Measurements from ENCODE around the gene BRF1.

The BRF1 gene

DNA sequence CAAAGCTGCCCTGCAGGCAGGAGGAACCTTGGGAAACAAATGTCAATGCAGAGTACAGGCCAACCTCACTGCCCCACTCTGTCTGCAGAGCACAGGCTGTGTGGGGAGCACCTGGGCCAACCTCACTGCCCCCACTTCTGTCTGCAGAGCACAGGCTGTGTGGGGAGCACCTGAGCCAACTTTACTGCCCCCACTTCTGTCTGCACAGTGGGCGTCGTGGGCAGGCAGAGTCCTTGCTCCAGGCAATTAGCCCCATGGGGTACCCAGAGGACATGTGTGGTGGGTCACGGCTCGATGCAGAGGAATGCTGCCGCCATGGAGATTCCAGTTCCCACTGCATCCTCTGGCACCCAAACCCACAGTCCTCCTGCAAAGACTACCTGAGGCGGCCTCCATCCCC lies 26.2 kb downstream of the BRF1 start:
- no peak overlapping the region for H3K9ac ChIP-seq (ENCODE audit: low read length)
- H3K27me3 ChIP-seq (ENCODE audit: control insufficient read depth, insufficient read depth, low read length) = no peaks in the 10 kb centered on the region
- H3K4me1 ChIP-seq (ENCODE audit: control insufficient read depth, insufficient read depth, low read length) = no peaks in the 10 kb centered on the region
- no peak overlapping the region for H3K4me3 ChIP-seq (ENCODE audit: low read length)
- H3K27ac ChIP-seq (ENCODE audit: low read depth, low read length) = no peak overlapping the region
- no peaks in the 10 kb centered on the region for H3K36me3 ChIP-seq (ENCODE audit: control insufficient read depth, insufficient read depth, low read length)

DNA sequence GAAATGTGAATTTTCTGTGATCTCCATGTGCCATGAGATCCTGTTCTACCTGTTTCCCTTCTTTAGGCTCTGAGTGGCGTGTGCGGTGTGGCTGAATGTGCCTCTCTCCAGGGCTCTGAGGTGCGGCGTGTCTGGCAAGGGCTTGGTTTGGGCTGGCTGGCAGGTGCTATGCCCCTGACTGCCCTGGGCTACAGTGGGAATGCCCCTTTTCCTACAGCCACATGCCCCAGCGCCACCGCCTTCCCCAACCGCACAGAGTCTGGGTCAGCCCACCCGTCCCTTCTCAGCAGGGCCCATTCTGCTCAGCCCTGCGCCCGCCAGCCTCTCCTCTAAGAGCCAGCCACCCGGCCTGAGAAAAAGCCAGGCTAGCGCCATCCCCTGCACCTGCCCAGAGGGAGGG lies 27.7 kb downstream of the BRF1 start:
- Histone ChIP-seq H3K4me3 (ENCODE audit: low read length) (no peak overlapping the region), H3K9ac (ENCODE audit: low read length) (no peak overlapping the region), H3K36me3 (ENCODE audit: control insufficient read depth, insufficient read depth, low read length) (no peaks in the 10 kb centered on the region), H3K4me1 (ENCODE audit: control insufficient read depth, insufficient read depth, low read length) (no peaks in the 10 kb centered on the region), H3K27ac (ENCODE audit: low read depth, low read length) (no peak overlapping the region), H3K27me3 (ENCODE audit: control insufficient read depth, insufficient read depth, low read length) (no peaks in the 10 kb centered on the region)

DNA sequence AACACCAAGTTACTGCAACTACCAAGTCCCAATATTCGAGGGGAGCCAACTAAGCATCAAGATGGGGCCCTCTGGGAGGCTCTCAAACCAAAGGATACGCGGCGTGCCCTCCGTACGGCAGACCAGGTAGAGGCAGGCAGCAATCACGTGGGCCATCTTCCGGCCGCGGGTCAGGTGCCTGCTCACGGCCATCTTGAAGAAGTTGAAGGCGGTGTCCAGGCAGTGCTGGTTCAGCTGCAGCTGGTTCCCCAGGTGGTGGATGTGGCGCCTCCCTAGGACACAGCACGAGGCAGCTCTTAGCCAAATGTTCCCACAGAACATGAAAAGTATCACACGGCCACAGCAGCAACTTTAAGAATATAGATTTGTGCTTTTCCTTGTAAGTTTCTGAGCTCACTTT lies 28.2 kb downstream of the BRF1 start:
- no peak overlapping the region for H3K4me3 ChIP-seq (ENCODE audit: low read length)

DNA sequence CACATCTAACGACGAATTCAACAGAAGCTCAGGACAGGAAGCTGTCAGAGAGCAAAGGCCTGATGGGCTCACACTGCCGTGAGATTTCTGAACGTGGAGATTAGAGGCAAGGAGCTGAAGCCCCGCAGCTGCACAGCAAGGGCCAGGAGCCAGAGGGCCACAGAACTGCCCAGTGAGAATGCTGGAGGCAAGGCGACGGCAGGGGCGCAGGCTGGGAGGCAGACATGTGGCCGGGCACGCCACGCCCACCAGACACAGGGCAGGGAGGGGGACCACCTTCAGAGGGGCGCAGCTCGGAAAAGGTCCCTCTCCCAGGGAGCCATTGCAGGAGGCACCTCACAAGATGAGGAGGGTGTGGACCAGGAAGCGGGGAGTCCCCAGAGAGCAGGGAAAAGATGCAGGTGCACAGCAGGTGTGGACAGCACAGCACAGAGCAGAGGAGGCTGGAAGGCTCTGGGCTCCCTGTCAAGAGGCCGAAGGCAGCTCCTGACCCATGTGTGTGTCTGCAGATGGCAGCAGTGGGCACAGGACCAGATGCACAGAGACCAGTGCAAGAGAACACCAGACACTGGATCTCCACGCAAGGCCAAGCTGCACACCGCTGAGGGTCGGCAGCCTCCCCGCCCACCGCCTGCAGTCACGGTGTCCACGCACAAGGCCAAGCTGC lies 29.4 kb downstream of the BRF1 start:
- no peak overlapping the region for H3K27ac ChIP-seq (ENCODE audit: low read depth, low read length)
- no peaks in the 10 kb centered on the region for H3K4me1 ChIP-seq (ENCODE audit: control insufficient read depth, insufficient read depth, low read length)
- H3K9ac ChIP-seq (ENCODE audit: low read length) = no peak overlapping the region
- H3K27me3 ChIP-seq (ENCODE audit: control insufficient read depth, insufficient read depth, low read length) = no peaks in the 10 kb centered on the region
- no peak overlapping the region for H3K4me3 ChIP-seq (ENCODE audit: low read length)
- no peaks in the 10 kb centered on the region for H3K36me3 ChIP-seq (ENCODE audit: control insufficient read depth, insufficient read depth, low read length)

More for the DNA sequence above, 28.2 kb downstream of the BRF1 start:
- H3K27me3 ChIP-seq (ENCODE audit: control insufficient read depth, insufficient read depth, low read length) = no peaks in the 10 kb centered on the region
- no peaks in the 10 kb centered on the region for H3K36me3 ChIP-seq (ENCODE audit: control insufficient read depth, insufficient read depth, low read length)
- H3K27ac ChIP-seq (ENCODE audit: low read depth, low read length) = no peak overlapping the region
- no peaks in the 10 kb centered on the region for H3K4me1 ChIP-seq (ENCODE audit: control insufficient read depth, insufficient read depth, low read length)
- no peak overlapping the region for H3K9ac ChIP-seq (ENCODE audit: low read length)

DNA sequence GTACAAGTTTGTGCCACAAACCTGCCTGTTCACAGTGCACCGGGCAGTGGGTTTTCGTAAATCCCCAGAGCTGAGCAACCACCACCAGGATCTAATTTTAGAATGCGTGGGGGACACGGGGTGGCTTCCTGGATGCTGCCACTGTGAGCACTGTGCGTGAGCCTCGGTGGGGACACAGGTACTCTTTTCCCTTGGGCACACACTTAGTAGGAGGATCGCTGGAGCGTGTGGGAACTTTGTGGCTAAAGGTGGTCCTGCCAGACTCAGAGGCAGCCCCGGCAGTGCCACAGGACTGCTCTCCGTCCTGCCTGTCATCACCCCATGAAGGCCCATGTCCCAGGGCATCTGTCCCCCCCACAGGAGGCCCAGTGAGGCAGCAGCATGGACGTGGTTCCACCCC lies 31.4 kb downstream of the BRF1 start:
- H3K9ac ChIP-seq (ENCODE audit: low read length) = no peak overlapping the region
- no peak overlapping the region for H3K27ac ChIP-seq (ENCODE audit: low read depth, low read length)
- H3K36me3 ChIP-seq (ENCODE audit: control insufficient read depth, insufficient read depth, low read length) = no peaks in the 10 kb centered on the region
- H3K27me3 ChIP-seq (ENCODE audit: control insufficient read depth, insufficient read depth, low read length) = no peaks in the 10 kb centered on the region
- H3K4me3 ChIP-seq (ENCODE audit: low read length) = no peak overlapping the region
- H3K4me1 ChIP-seq (ENCODE audit: control insufficient read depth, insufficient read depth, low read length) = no peaks in the 10 kb centered on the region

DNA sequence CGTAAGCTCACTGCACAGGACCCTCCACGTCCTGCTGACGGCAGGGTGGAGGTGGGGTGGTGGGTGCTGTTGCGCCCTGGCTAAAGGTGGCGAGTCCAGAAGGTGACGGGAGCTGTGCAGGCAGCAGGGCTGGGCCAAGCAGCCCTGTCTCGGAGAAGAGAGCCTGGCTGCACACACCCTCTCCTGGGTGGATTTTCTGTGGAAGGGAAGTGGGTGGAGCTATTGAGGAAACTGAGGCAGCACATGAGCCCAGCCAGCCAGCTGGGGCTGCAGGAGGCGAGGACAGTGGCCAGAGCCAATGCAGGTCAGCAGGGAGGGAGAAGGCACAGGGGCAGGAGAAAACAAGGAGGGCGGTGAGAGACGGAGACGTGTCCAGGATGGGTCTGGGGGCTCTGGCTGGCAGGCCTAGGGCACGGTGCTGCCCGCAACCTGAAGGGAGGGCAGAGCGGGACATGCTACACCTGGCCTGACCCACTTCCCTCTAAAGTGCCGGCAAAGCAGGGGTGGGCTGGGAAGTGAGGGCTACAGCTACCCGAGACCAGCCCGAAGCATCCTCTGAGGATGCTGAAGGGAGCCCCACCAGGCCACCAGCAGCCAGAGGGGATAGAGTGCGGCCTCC lies 32.0 kb downstream of the BRF1 start:
- Histone ChIP-seq H3K27me3 (ENCODE audit: control insufficient read depth, insufficient read depth, low read length) (no peaks in the 10 kb centered on the region), H3K9ac (ENCODE audit: low read length) (no peak overlapping the region), H3K4me1 (ENCODE audit: control insufficient read depth, insufficient read depth, low read length) (no peaks in the 10 kb centered on the region), H3K27ac (ENCODE audit: low read depth, low read length) (no peak overlapping the region), H3K4me3 (ENCODE audit: low read length) (no peak overlapping the region), H3K36me3 (ENCODE audit: control insufficient read depth, insufficient read depth, low read length) (no peaks in the 10 kb centered on the region)

DNA sequence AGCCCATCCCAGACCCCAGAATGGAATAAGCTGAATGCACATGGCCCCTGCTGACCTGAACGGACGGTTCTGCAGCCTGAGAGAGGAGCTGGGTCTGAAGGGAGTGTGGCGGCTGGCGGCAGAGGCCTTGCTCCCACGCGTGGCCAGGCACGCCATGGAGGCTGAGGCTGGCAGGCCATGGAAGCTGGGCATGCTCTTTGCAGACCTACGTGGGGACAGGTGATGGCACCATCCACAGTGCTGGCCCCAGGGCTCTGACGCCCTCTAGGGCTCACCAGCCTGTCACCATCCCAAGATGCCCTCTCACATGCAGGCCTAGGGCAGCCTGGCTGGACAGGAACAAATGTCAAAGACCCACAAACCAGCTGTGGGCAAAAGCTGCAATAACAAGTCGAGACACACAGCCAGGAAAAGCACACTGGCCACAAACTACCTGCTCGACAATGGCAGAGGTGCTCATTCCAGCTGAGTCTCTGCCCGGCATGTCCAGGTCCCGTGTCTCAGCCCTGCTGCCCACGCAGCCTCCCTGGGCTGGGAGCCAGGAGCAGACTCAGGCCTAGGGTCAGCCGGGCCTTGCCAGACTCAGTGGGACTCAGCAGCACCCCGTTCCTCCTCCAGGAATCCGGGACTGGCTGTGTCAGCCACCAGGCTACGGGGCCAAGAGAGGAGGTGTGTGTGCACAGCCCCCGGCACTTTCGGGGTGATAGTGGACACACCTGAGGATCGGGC lies 32.8 kb downstream of the BRF1 start:
- H3K4me1 ChIP-seq (ENCODE audit: control insufficient read depth, insufficient read depth, low read length) = no peaks in the 10 kb centered on the region
- no peak overlapping the region for H3K9ac ChIP-seq (ENCODE audit: low read length)
- H3K4me3 ChIP-seq (ENCODE audit: low read length) = no peak overlapping the region
- H3K36me3 ChIP-seq (ENCODE audit: control insufficient read depth, insufficient read depth, low read length) = no peaks in the 10 kb centered on the region
- H3K27ac ChIP-seq (ENCODE audit: low read depth, low read length) = no peak overlapping the region
- no peaks in the 10 kb centered on the region for H3K27me3 ChIP-seq (ENCODE audit: control insufficient read depth, insufficient read depth, low read length)

DNA sequence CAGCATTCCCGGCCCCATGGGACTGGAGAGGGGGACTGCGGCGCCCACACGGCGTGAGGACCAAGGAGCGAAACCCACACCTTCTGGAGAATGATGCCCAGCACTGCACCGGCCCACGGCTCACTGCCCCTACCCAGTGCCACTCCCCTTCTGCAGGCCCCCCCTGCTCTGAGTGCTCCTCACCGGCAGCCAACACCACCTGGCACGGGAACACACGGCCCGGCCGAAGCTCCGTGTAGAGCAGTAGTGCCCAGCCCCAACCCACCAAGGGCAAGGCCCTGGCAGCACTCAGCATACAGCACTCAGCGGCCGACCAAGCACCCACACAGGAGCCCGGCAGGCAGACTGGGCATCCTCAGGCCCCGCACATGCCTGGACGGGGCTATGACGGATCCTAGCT lies 39.0 kb downstream of the BRF1 start:
- H3K36me3 ChIP-seq (ENCODE audit: control insufficient read depth, insufficient read depth, low read length) = no peaks in the 10 kb centered on the region
- no peak overlapping the region for H3K9ac ChIP-seq (ENCODE audit: low read length)
- no peak overlapping the region for H3K27ac ChIP-seq (ENCODE audit: low read depth, low read length)
- no peaks in the 10 kb centered on the region for H3K27me3 ChIP-seq (ENCODE audit: control insufficient read depth, insufficient read depth, low read length)
- H3K4me3 ChIP-seq (ENCODE audit: low read length) = no peak overlapping the region
- H3K4me1 ChIP-seq (ENCODE audit: control insufficient read depth, insufficient read depth, low read length) = no peaks in the 10 kb centered on the region

DNA sequence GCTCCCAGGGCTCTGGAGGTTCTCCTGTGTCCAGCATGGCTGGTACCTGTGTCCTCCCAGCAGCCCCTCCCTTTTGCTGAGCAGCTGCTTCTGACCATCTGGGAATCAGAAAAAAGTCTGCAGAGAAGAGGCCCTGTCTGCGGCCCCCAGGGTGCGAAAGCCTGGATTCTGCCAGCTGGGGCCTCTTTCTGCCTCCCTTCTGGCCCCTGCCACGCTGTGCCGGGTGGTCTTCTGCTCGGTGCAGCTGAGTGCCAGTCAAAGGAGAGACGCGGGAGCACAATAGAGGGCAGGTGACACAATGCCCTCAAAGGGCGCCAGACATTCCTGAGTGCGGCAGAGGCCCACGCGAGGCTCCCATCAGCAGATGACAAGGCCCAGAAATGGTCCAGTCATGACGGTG lies 39.8 kb downstream of the BRF1 start:
- no peak overlapping the region for H3K27ac ChIP-seq (ENCODE audit: low read depth, low read length)
- H3K27me3 ChIP-seq (ENCODE audit: control insufficient read depth, insufficient read depth, low read length) = no peaks in the 10 kb centered on the region
- H3K9ac ChIP-seq (ENCODE audit: low read length) = no peak overlapping the region
- H3K4me3 ChIP-seq (ENCODE audit: low read length) = no peak overlapping the region
- peaks cover 3% of the 10 kb centered on the region for H3K36me3 ChIP-seq (ENCODE audit: control insufficient read depth, insufficient read depth, low read length)
- no peaks in the 10 kb centered on the region for H3K4me1 ChIP-seq (ENCODE audit: control insufficient read depth, insufficient read depth, low read length)

DNA sequence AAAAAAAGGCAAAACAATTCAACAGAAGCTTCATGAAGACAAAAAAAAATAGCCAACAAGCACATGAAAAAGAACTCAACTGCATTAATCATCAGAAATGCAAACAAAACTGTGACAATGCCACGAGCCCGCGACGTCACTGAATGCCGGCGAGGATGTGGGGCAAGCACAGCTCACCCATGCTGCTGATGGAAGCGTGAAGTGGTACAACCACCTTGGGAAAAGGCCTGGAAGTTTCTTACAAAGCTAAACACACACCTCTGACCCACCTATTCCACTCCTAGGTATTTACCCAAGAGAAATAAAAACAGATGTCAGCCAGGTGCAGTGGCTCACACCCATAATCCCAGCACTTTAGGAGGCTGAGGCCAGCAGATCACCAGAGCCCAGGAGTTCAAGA lies 42.0 kb downstream of the BRF1 start:
- Histone ChIP-seq H3K9ac (ENCODE audit: low read length) (no peak overlapping the region), H3K27ac (ENCODE audit: low read depth, low read length) (no peak overlapping the region), H3K4me1 (ENCODE audit: control insufficient read depth, insufficient read depth, low read length) (no peaks in the 10 kb centered on the region), H3K4me3 (ENCODE audit: low read length) (no peak overlapping the region), H3K27me3 (ENCODE audit: control insufficient read depth, insufficient read depth, low read length) (no peaks in the 10 kb centered on the region), H3K36me3 (ENCODE audit: control insufficient read depth, insufficient read depth, low read length) (peaks cover 3% of the 10 kb centered on the region)

DNA sequence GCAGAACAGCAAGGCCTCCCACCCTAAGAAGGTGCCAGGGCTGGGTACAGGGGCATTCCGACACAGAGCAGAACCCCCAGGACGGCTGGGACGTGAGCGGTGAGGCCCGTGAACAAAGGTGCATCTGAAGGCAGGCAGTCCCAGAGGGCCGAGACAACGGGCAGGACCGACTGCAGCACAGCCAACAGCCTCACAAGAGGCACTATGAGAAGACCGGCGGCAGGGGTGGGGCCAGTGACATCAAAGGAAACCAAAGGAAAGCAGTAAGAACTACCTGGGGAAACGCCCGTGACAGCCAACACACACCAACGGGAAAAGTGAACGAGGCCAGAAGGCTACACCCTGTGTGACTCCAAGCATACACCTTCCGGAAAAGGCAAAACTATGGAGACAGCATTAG lies 43.3 kb downstream of the BRF1 start:
- Histone ChIP-seq H3K4me1 (ENCODE audit: control insufficient read depth, insufficient read depth, low read length) (no peaks in the 10 kb centered on the region), H3K4me3 (ENCODE audit: low read length) (no peak overlapping the region), H3K27me3 (ENCODE audit: control insufficient read depth, insufficient read depth, low read length) (no peaks in the 10 kb centered on the region), H3K27ac (ENCODE audit: low read depth, low read length) (no peak overlapping the region), H3K36me3 (ENCODE audit: control insufficient read depth, insufficient read depth, low read length) (peaks cover 3% of the 10 kb centered on the region), H3K9ac (ENCODE audit: low read length) (no peak overlapping the region)

DNA sequence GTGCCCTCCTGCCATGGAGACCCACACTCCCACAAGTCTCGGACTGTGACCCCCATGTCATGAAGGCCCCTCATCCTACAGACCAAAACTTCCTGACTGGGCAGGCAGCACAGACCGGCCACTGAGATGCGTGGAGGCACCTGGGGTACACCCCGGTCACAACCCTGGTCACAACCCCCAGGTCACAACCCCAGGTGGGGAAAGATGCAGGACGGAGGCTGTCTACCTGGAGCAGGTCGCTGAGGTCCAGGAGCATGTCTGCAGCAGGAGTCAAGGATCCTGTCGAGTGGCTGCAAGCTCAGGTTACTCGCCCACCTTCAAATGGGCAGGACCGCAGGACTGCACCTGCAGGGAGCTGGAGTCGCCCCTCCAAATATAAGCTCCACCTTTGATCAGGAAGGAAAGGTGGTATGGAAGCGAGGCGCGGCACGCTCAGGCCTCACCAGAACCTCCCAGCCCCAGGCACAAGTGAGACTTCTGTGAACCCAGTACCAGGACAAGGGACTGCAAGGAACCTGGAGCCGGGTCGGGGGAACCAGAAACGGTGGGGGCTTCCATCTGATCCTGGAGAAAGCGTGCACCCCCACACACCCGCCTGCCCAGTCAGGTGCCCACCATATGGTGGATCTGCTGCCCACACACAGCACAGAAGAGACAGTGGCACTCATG lies 44.4 kb downstream of the BRF1 start:
- Histone ChIP-seq H3K9ac (ENCODE audit: low read length) (no peak overlapping the region), H3K27ac (ENCODE audit: low read depth, low read length) (no peak overlapping the region), H3K36me3 (ENCODE audit: control insufficient read depth, insufficient read depth, low read length) (peaks cover 10% of the 10 kb centered on the region), H3K4me1 (ENCODE audit: control insufficient read depth, insufficient read depth, low read length) (no peaks in the 10 kb centered on the region), H3K27me3 (ENCODE audit: control insufficient read depth, insufficient read depth, low read length) (no peaks in the 10 kb centered on the region), H3K4me3 (ENCODE audit: low read length) (no peak overlapping the region)
